K562 (cell line): ENCODE data around the gene KCNC4. TPM values are rescaled to one million over a fixed set of nuclear protein-coding genes. Genes with fewer than 3 reads are reported as not detected.

Source experiments
- ATAC-seq: fragments of 200-7000 bp; cut with Tn5 transposase; 3 replicates; pipeline ENCODE4 v1.9.1; 2020; ENCODE audit warnings: moderate library complexity
- BruUV-seq: library from RNA; stranded (reverse); fragments of 400-500 nt; replicated peaks from 2 replicates; lab custom pipeline; 2021; lab: Mats Ljungman, UMichigan
- CTCF ChIA-PET: fragments of 300-600 bp; formaldehyde crosslinking; extraction: SDS; loops from one replicate; lab custom pipeline; 2021; ENCODE audit warnings: low intra/inter-chr PET ratio; lab: Yijun Ruan, JAX
- POLR2A ChIA-PET: fragments of 300-600, 350-650 bp; sonication (Branson Sonifier 250); formaldehyde crosslinking; extraction: SDS; loops from one replicate; lab custom pipeline; 2021; ENCODE audit warnings: antibody characterized with exemption, inconsistent platforms; lab: Yijun Ruan, JAX
- DNase-seq, 4 experiments: peaks; one replicate each; pipeline versions ENCODE4 v3.0.0 to v3.0.0-alpha.2; 2011 to 2018; ENCODE audit warnings: low spot score in 3 of 4, mixed read lengths in 3 of 4; ENCODE audit errors: extremely low read depth in 1 of 4
- FAIRE-seq: peaks from 2 replicates; lab custom pipeline; 2011; peaks lifted over from hg19 to GRCh38; lab: Jason Lieb, UNC
- H2AFZ ChIP-seq: 2 replicates; pipeline ENCODE4 v1.6.0; 2011; ENCODE audit warnings: low read depth, low read length, control low read depth, inconsistent platforms
- H3K27ac ChIP-seq: fragments of 200-600 bp; 3 replicates; pipeline ENCODE4 v1.8.0; 2011; ENCODE audit warnings: low read depth, mild to moderate bottlenecking, control low read depth, inconsistent platforms, low read length, moderate library complexity, mixed read lengths; ENCODE audit errors: extremely low read depth
- H3K27me3 ChIP-seq, 2 experiments: fragments of 300-600 bp in 1 of 2; 2 replicates in 1 of 2; 3 replicates in 1 of 2; pipeline versions ENCODE4 v1.6.0 to v1.8.0; 2011; ENCODE audit warnings: inconsistent platforms in 2 of 2, low read length in 2 of 2, mild to moderate bottlenecking in 1 of 2, mixed read lengths in 1 of 2, moderate library complexity in 1 of 2; ENCODE audit not compliant: control insufficient read depth in 2 of 2, insufficient read depth in 2 of 2
- H3K36me3 ChIP-seq: fragments of 300-600 bp; 3 replicates; pipeline ENCODE4 v1.8.0; 2011; ENCODE audit warnings: mild to moderate bottlenecking, low read length, inconsistent platforms; ENCODE audit not compliant: control insufficient read depth, insufficient read depth
- H3K4me1 ChIP-seq, 2 experiments: fragments of 200-600 bp in 1 of 2; replicated peaks in 1 of 2; 2 replicates in 1 of 2; 3 replicates in 1 of 2; pipeline versions ENCODE4 v1.5.1 to v1.8.0; 2011; ENCODE audit warnings: inconsistent platforms in 2 of 2, low read length in 2 of 2, mild to moderate bottlenecking in 1 of 2, mixed read lengths in 1 of 2, moderate library complexity in 1 of 2; ENCODE audit not compliant: control insufficient read depth in 2 of 2, insufficient read depth in 2 of 2
- H3K4me2 ChIP-seq: 2 replicates; pipeline ENCODE4 v1.6.1; 2011; ENCODE audit warnings: low read length, control low read depth, inconsistent platforms, mixed read lengths; ENCODE audit not compliant: insufficient read depth
- H3K4me3 ChIP-seq: fragments of 200-600 bp; sonication (generic), shearing (Covaris generic); 2 replicates; pipeline ENCODE4 v1.5.1; 2016; ENCODE audit warnings: control low read depth, inconsistent platforms
- H3K79me2 ChIP-seq: fragments of 200-600 bp; 3 replicates; pipeline ENCODE4 v1.8.0; 2011; ENCODE audit warnings: low read length, inconsistent platforms; ENCODE audit not compliant: control insufficient read depth, insufficient read depth
- H3K9ac ChIP-seq, 2 experiments: 2 replicates each; pipeline versions ENCODE4 v1.6.0 to v1.6.1; 2011; ENCODE audit warnings: low read depth in 2 of 2, low read length in 2 of 2, control low read depth in 1 of 2, inconsistent platforms in 1 of 2, mild to moderate bottlenecking in 1 of 2, mixed read lengths in 1 of 2; ENCODE audit not compliant: insufficient read depth in 1 of 2
- H3K9me1 ChIP-seq: one replicate; pipeline ENCODE4 v1.6.0; 2011; ENCODE audit warnings: inconsistent platforms, mild to moderate bottlenecking, low read length, moderate library complexity; ENCODE audit not compliant: control insufficient read depth, insufficient read depth
- H3K9me3 ChIP-seq: replicated peaks from 2 replicates; pipeline ENCODE4 v1.5.1; 2011; ENCODE audit warnings: low read depth, low read length, inconsistent platforms; ENCODE audit not compliant: control insufficient read depth, insufficient read depth
- H4K20me1 ChIP-seq: replicated peaks from 2 replicates; pipeline ENCODE4 v1.6.1; 2011; ENCODE audit warnings: low read length, inconsistent platforms, mixed read lengths; ENCODE audit not compliant: control insufficient read depth, insufficient read depth
- EWSR1 ChIP-seq: fragments of 450-650 bp; IDR thresholded peaks from 2 replicates; pipeline ENCODE4 v1.6.1; 2018; ENCODE audit warnings: borderline replicate concordance, mild to moderate bottlenecking, low read depth, moderate library complexity; ENCODE audit not compliant: partially characterized antibody
- KDM4B ChIP-seq, 2 experiments: fragments of 450-650 bp in 1 of 2; sonication (generic) in 1 of 2; IDR thresholded peaks; 2 replicates each; pipeline ENCODE4 v1.6.1; 2016 to 2017; ENCODE audit warnings: borderline replicate concordance in 2 of 2, antibody characterized with exemption in 1 of 2, low read depth in 1 of 2, mild to moderate bottlenecking in 1 of 2
- THAP12 ChIP-seq: fragments of 250-450 bp; sonication (Bioruptor Pico); IDR thresholded peaks from 2 replicates; pipeline ENCODE4 v1.9.0; 2021; ENCODE audit warnings: mild to moderate bottlenecking, inconsistent platforms
- THRAP3 ChIP-seq: fragments of 450-650 bp; IDR thresholded peaks from 2 replicates; pipeline ENCODE4 v1.6.1; 2016; ENCODE audit warnings: mild to moderate bottlenecking, inconsistent platforms, borderline replicate concordance
- ZKSCAN1 ChIP-seq: fragments of 150-350 bp; IDR thresholded peaks from 2 replicates; pipeline ENCODE4 v1.6.1; 2016; ENCODE audit warnings: low read depth, low read length
- ZNF449 ChIP-seq: fragments of 250-450 bp; sonication (Bioruptor Pico); IDR thresholded peaks from 2 replicates; pipeline ENCODE4 v1.8.0; 2022; ENCODE audit warnings: moderate library complexity, mild to moderate bottlenecking, inconsistent platforms
- ZNF696 ChIP-seq: fragments of 250-450 bp; sonication (Bioruptor Pico); conservative IDR thresholded peaks from 2 replicates; pipeline ENCODE4 v1.4.0; 2020; ENCODE audit warnings: mild to moderate bottlenecking, moderate library complexity
- WGBS: fragments of 100-300 bp; shearing (Covaris generic); methylation state at CpG from one replicate; pipeline ENCODE4 v1.1.6; 2016; ENCODE audit warnings: low coverage, mixed read lengths; ENCODE audit not compliant: insufficient coverage; ENCODE audit errors: missing lambda C conversion rate; 5-methylcytosine and 5-hydroxymethylcytosine counted together
- in situ Hi-C: fragments of 300-500 bp; cut with MboI; formaldehyde crosslinking; loops from 4 replicates; pipeline ENCODE4 v1.15.0; 2018; ENCODE audit warnings: inconsistent platforms, mixed read lengths
- intact Hi-C: fragments of 100-400 bp; cut with micrococcal nuclease; formaldehyde crosslinking; loops from 2 replicates; pipeline ENCODE4 v1.14.2; 2022
- polyA plus RNA-seq, 8 experiments: library from polyadenylated mRNA; depleted of rRNA in 4 of 8; stranded (reverse) in 5 of 8; unstranded in 3 of 8; fragments of >200 nt; fragmentation: Nextera tagmentation in 2 of 8; fragmentation: Illumina TruSeq in 1 of 8; extraction: Ambion mirVana in 2 of 8; extraction: Trizol in 1 of 8; gene quantifications; 2 replicates each; pipeline versions ENCODE4 v1.2.1 to v1.2.3, GENCODE V29; 2011 to 2014; ENCODE audit warnings: inconsistent platforms in 1 of 8, missing spikeins in 1 of 8
- total RNA-seq, 7 experiments: library from RNA; depleted of rRNA in 6 of 7; stranded (reverse); fragments of >200 nt in 6 of 7; fragmentation: Illumina TruSeq in 2 of 7; extraction: Trizol in 2 of 7; gene quantifications; 2 replicates each; pipeline versions ENCODE4 v1.2.1 to v1.2.3, GENCODE V29; 2011 to 2021; ENCODE audit warnings: low replicate concordance in 1 of 7
- TF ChIP-seq, protein P1 (sequence below), 2 experiments: fragments of 450-650 bp in 1 of 2; sonication (generic) in 1 of 2; formaldehyde crosslinking; conservative IDR thresholded peaks; 2 replicates each; pipeline versions ENCODE4 v1.4.0 to v1.8.1; 2020 to 2022; ENCODE audit warnings: mild to moderate bottlenecking in 1 of 2, missing genetic modification reagents in 1 of 2

The KCNC4 gene
- total and polyA plus RNA-seq, 9 of the 15 experiments (the other 6 are each of a cell fraction or from before 2014, with no cell fraction given), result 0.07 to 1.8 (median 0.73) TPM

DNA sequence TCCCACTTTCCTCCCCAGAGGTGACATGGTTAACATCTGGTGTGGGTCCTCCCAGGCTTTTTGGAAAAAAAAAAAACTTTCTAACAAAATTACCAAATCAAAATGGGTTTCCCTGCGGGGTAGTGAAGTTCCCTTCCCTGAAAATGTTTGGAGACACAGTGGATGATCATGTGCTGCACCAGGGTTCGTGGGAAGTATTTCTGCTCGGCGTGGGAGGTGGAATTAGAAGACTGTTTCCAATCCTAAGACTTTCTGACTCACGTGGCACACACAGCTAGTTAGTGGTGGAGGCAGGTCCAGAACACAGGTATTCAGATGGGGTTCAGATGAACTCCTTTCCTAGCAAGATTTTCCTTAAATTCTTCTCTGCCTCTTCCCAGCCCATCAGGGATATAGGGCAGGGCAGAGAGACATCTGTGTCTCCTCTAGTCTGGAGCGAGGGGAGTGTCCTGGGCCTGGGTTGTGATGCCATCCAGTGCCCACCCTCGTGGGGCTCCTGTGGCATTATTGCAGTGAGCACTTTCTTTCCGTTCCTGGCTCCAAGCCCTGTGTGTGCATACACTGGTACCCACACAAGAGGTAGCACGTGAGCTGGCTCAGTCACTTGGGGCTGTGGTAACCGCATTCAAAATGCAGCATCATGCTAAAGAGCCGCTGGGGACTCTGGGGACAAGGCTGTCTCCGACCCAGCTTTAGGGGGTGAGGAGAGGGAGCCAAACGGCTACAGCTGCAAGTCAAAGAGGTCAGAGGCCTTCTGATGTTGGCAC, 27.5 kb downstream of the KCNC4 start (continued):
- no peak for TF ChIP-seq ZNF449 (CRISPR knock-in tag)
- no peak for TF ChIP-seq EWSR1
- TF ChIP-seq, all 486 proteins: peak for 5

DNA sequence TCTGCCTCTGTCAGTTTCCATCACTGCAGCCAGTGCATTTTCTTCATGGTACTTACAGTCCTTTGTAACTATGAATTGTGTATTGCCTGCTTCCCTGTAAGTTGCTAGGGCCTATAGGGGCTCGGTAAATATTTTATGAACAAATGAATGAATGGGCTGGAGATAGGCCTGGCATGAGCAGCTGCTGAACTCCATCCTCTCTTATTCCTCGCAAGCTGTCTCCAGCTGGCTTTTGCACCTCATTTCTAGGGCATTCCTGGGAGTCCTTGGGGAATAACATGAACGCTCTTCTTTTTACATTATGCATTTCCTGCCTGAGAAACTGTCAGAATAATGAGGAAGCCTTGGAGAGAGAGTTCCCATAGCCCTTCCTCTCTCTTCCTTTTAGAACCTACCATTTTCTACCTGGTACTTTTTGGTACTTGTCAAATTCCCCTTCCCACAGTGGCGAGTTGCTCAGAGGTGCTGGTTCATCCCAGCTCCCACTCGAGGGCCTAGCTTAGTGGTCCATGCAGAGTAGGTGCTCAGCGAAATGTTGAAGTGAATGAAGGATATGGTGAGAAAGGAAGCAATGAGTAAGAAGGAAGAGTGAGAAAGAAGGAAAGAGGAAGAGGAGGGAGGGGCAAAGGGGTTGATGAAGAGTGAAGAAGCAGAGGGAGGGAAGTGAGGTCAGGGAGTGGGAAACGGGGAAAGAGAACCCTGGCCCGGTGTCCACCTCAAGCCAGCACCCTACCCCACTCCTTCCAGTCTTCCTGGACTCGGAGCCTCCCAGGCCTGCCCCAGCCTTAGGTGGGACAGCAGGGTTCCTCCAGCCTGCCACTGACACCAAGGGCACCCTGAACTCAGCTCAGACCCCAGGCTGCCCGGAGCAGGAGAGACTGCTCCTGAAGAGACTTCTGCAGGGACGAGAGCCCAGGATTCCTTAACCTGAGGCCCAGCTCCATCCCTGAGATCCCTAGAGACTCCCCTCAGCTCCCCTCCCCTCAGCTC, 29.6 kb downstream of the KCNC4 start:
- H3K27ac ChIP-seq, result no peak overlapping the region
- ChIA-PET CTCF (interaction anchor here (0.6 kb wide), 1 partner anchor 83 kb away, joined by 3 read pairs; no protein-coding TSS in a partner anchor), POLR2A (interaction anchor here (0.8 to 0.9 kb wide), 3 partner anchors 24 to 213 kb away, joined by 4 to 5 read pairs (median 4); no protein-coding TSS in a partner anchor)
- no peak for TF ChIP-seq KDM4B (IDR thresholded peaks at IDR 0.05; ENCODE audit: borderline replicate concordance in 2 of 2, low read depth in 1 of 2)
- TF ChIP-seq THAP12 (CRISPR knock-in tag), result no peak
- TF ChIP-seq, protein P1, sequence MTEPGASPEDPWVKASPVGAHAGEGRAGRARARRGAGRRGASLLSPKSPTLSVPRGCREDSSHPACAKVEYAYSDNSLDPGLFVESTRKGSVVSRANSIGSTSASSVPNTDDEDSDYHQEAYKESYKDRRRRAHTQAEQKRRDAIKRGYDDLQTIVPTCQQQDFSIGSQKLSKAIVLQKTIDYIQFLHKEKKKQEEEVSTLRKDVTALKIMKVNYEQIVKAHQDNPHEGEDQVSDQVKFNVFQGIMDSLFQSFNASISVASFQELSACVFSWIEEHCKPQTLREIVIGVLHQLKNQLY (CRISPR knock-in tag; conservative IDR thresholded peaks at IDR 0.05), result no peak
- TF ChIP-seq ZNF696, result no peak
- TF ChIP-seq THRAP3, result no peak
- no peak for TF ChIP-seq ZKSCAN1
- ATAC-seq (no peak), DNase-seq (no peak), FAIRE-seq (no peak)
- H3K9me3 ChIP-seq, result no peaks in the 10 kb centered on the region
- in situ Hi-C loops, result no loop called here
- H3K9me1 ChIP-seq, result no peaks in the 10 kb centered on the region
- no peaks in the 10 kb centered on the region for H3K36me3 ChIP-seq
- no peaks in the 10 kb centered on the region; the same call in 1 of the 2 replicates for H4K20me1 ChIP-seq
- peaks cover 3 to 18% of the 10 kb centered on the region in 2 experiments for H3K4me1 ChIP-seq
- no TSS peak for BruUV-seq
- no peak overlapping the region for H3K9ac ChIP-seq
- H3K79me2 ChIP-seq, result no peaks in the 10 kb centered on the region
- H3K4me2 ChIP-seq, result no peak overlapping the region
- under 1% methylated on average over 11 of the region's 11 CpGs for WGBS
- peaks cover 28 to 68% of the 10 kb centered on the region in 2 experiments for H3K27me3 ChIP-seq
- H2AFZ ChIP-seq, result no peak overlapping the region
- intact Hi-C loops, result no loop called here
- no peak overlapping the region for H3K4me3 ChIP-seq
